Type B pancreatic cell (in vitro differentiated cells): ENCODE data around the gene TCFL5. TPM values are rescaled to one million over a fixed set of nuclear protein-coding genes. Genes with fewer than 3 reads are reported as not detected.

Experiments used
- DNase-seq: peaks from one replicate; pipeline ENCODE4 v3.0.0; 2021; ENCODE audit warnings: mixed read lengths; ENCODE audit not compliant: unreplicated experiment; ENCODE audit errors: extremely low spot score
- H3K27ac Mint-ChIP-seq: 2 replicates; pipeline ENCODE4 v1.8.0; 2021; ENCODE audit warnings: mild to moderate bottlenecking, mixed read lengths
- H3K27me3 Mint-ChIP-seq: 2 replicates; pipeline ENCODE4 v1.8.0; 2021; ENCODE audit warnings: mixed read lengths
- H3K36me3 Mint-ChIP-seq: 2 replicates; pipeline ENCODE4 v1.8.0; 2021; ENCODE audit warnings: mixed read lengths
- H3K4me1 Mint-ChIP-seq: one replicate; pipeline ENCODE4 v1.8.0; 2021; ENCODE audit warnings: mixed read lengths; ENCODE audit not compliant: unreplicated experiment
- H3K4me3 Mint-ChIP-seq: 2 replicates; pipeline ENCODE4 v1.8.0; 2021; ENCODE audit warnings: mild to moderate bottlenecking, mixed read lengths
- H3K9me3 Mint-ChIP-seq: 2 replicates; pipeline ENCODE4 v1.8.0; 2021; ENCODE audit warnings: mixed read lengths
- total RNA-seq: library from RNA; stranded (reverse); gene quantifications from 2 replicates; pipeline ENCODE4 v1.2.1, GENCODE V29; 2021; ENCODE audit warnings: low replicate concordance
- TF ChIP-seq, protein P1 (sequence below): fragments of 200-600 bp; sonication (generic); conservative IDR thresholded peaks from 2 replicates; pipeline ENCODE4 v1.5.0; 2021; ENCODE audit warnings: antibody characterized with exemption, mild to moderate bottlenecking

TCFL5 gene
- total RNA-seq, 1 donor from 2014 or later, result 11.8 TPM

DNA sequence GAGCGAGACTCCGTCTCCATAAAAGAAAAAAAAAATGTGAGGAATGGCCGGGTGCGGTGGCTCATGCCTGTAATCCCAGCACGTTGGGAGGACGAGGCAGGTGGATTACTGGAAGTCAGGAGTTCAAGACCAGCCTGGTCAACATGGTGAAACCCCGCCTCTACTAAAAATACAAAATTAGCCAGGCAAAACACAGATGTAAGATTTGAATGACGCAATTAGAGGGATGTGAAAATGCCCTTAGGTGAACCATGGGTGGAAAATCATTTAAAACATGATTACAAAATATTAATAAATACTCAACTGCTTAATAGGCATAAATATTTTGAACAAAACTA lies 23.9 kb downstream of the TCFL5 start:
- H3K27me3 Mint-ChIP-seq, result no peaks in the 10 kb centered on the region
- peaks cover 20% of the 10 kb centered on the region for H3K4me1 Mint-ChIP-seq
- TF ChIP-seq, protein P1, sequence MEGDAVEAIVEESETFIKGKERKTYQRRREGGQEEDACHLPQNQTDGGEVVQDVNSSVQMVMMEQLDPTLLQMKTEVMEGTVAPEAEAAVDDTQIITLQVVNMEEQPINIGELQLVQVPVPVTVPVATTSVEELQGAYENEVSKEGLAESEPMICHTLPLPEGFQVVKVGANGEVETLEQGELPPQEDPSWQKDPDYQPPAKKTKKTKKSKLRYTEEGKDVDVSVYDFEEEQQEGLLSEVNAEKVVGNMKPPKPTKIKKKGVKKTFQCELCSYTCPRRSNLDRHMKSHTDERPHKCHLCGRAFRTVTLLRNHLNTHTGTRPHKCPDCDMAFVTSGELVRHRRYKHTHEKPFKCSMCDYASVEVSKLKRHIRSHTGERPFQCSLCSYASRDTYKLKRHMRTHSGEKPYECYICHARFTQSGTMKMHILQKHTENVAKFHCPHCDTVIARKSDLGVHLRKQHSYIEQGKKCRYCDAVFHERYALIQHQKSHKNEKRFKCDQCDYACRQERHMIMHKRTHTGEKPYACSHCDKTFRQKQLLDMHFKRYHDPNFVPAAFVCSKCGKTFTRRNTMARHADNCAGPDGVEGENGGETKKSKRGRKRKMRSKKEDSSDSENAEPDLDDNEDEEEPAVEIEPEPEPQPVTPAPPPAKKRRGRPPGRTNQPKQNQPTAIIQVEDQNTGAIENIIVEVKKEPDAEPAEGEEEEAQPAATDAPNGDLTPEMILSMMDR, result no peak
- DNase-seq, result no peak
- H3K27ac Mint-ChIP-seq, result no peak overlapping the region
- no peaks in the 10 kb centered on the region for H3K9me3 Mint-ChIP-seq
- no peak overlapping the region for H3K4me3 Mint-ChIP-seq
- H3K36me3 Mint-ChIP-seq, result peaks cover 4% of the 10 kb centered on the region

DNA sequence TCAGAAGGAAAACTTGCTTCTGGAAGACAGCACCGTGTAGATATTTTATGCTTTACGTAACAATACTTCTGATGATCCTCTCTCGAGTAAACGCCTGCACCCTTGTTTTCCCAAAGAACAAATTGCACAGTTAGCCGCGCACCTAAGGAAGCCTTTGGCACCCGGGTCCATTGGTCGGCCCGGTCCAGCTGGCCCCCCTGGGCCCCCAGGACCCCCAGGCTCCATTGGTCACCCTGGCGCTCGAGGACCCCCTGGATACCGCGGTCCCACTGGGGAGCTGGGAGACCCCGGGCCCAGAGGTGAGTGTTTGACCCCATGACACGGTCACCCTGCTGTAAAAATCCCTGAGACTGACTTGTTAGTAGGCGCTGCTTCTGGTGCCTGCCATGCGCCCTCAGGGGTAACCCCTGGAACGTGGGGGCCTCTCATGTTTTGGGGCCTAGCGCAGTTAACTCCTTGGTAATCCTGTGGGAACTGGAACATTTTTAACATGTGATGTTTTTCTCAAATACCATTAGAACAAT lies 24.6 kb downstream of the TCFL5 start:
- Mint-ChIP-seq H3K27ac (no peak overlapping the region), H3K9me3 (no peaks in the 10 kb centered on the region), H3K27me3 (no peaks in the 10 kb centered on the region), H3K36me3 (peaks cover 4% of the 10 kb centered on the region), H3K4me1 (peaks cover 25% of the 10 kb centered on the region), H3K4me3 (no peak overlapping the region)
- TF ChIP-seq, protein P1, result no peak
- no peak for DNase-seq

DNA sequence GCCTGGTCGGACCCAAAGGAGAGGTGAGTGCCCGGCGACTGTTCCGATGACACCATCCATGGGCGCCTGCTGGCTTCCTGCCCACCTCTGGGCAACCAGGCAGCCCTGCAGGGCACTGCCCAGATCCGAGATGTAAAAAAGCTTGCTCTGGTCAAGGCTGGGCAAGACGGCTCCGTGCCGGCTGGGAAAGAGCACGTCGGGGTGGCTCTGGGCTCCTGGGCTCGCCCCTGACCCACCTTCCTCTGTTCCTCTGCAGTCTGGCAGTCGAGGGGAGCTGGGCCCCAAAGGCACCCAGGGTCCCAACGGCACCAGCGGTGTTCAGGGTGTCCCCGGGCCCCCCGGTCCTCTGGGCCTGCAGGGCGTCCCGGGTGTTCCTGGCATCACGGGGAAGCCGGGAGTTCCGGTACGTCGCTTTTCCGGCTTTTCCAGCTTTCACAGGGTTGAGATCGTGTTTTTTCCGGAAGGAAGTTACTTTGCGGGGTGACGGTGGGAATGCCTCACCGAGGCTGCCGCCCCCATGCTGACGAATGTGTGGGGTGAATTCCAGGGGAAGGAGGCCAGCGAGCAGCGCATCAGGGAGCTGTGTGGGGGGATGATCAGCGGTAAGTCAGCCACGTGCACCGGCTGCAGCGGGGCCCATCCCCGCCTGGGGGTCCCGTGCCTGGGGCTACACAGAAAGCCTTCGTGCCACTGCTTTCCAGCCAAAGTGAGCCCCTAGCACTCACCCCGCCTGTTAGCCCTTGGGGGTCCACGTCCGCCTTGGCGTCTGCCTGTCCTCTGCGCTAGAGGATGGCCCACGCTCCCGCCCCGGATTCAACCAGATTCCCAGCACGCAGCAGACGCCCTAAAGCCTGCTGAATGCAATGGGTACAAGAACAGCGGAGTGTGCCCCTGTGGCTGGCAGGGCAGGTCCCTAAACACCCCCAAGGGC lies 25.4 kb downstream of the TCFL5 start:
- no peak overlapping the region for H3K4me3 Mint-ChIP-seq
- no peak overlapping the region for H3K27ac Mint-ChIP-seq
- H3K36me3 Mint-ChIP-seq, result peaks cover 3% of the 10 kb centered on the region
- H3K4me1 Mint-ChIP-seq, result peaks cover 26% of the 10 kb centered on the region
- H3K9me3 Mint-ChIP-seq, result no peaks in the 10 kb centered on the region
- H3K27me3 Mint-ChIP-seq, result no peaks in the 10 kb centered on the region
- DNase-seq, result peak; percentile 69
- TF ChIP-seq, protein P1, result no peak

DNA sequence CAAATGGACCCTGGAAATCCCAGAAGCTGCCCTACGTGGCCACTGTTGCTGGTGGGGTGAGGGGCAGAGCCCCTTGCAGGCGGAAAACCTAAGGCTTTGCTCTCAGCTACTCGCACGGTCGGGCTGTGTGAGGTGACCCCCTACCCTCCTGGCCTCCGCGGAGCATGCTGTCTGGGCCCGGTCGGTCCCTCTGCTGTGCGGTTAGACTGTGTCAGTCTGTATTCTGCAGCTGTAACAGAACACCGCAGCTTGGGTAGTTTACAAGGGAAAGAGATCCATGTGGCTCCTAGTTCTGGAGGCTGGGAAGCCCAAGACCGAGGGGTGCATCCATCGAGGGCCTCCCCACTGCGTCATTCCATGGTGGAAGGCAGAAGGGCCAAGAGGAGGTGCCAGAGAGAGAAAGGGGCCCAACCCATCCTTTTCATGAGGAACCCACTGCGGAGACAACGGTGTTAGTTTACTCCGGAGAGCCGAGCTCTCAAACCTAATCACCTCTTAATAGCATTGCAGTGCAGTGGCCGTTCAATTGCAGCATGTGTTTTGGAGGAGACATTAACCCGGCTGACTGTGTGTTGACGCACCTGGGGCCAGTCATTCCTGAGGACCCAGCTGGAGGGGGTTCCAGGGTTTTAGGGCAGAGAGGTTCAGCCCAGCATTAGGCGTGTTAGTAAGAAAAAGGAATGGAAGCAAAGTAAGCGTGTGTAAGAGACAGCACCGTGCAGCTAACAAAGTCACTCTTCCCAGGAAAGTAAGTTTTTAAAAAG lies 26.5 kb downstream of the TCFL5 start:
- Mint-ChIP-seq H3K36me3 (no peaks in the 10 kb centered on the region), H3K27me3 (no peaks in the 10 kb centered on the region), H3K4me3 (no peak overlapping the region), H3K9me3 (no peaks in the 10 kb centered on the region), H3K27ac (no peak overlapping the region), H3K4me1 (peaks cover 23% of the 10 kb centered on the region)
- DNase-seq, result no peak
- TF ChIP-seq, protein P1, result no peak

DNA sequence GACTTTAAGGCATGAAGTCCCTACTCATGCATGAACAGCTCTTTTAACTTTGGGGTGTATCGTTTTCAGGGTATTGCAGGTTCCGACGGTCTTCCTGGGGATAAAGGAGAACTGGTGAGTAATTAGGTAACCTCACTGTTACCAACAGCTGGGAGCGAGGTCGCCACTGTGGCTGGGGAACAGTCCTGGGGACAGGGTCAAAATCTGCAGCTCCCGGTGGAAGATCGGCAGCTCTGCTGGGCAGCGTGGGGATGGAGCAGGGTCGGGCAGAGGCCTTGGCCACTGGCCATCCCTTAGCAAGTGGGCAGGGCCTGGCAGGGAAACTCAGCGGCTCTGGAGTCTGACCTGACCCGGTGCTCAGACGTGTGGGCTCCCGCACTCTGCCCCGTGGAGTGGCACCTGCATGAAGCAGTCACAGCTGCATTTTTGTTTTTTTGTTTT lies 28.7 kb downstream of the TCFL5 start:
- H3K4me1 Mint-ChIP-seq, result peaks cover 23% of the 10 kb centered on the region
- no peak overlapping the region for H3K4me3 Mint-ChIP-seq
- TF ChIP-seq, protein P1, result no peak
- no peaks in the 10 kb centered on the region for H3K9me3 Mint-ChIP-seq
- no peak for DNase-seq
- H3K27me3 Mint-ChIP-seq, result no peaks in the 10 kb centered on the region
- H3K27ac Mint-ChIP-seq, result no peak overlapping the region
- H3K36me3 Mint-ChIP-seq, result no peaks in the 10 kb centered on the region
